NCI-H1694 (cell line): ENCODE results near the gene PCDHA7.
"Not testable (repeated sequence)": the region's sequence is repeated elsewhere in the genome, so short reads cannot be mapped to it uniquely, and the experiment has no call there.

Experiments
- DNase-seq: peaks from one replicate; lab custom pipeline; 2025; lab: John Stamatoyannopoulos, UW

PCDHA7 gene

GRCh38 chr5:140833993-140834392 is at the start of gene PCDHA7:
PCDHA7 (plus strand) TSS chr5:140834269; CDS start chr5:140834384, 115 bp downstream.
- no peak for DNase-seq

- DNase-seq, result peak; percentile 33
Observed at GRCh38 chr5:140785905-140786686, 48.0 kb upstream of the PCDHA7 start, which contains the start of gene PCDHA1. PCDHA1 (plus strand) TSS chr5:140786140.

GRCh38 chr5:140787422-140787821 is 46.6 kb upstream of the PCDHA7 start:
- not testable (repeated sequence) for DNase-seq

- not testable (repeated sequence) for DNase-seq
Observed at GRCh38 chr5:140787849-140788504, 46.1 kb upstream of the PCDHA7 start.

GRCh38 chr5:140791089-140791488 is 43.0 kb upstream of the PCDHA7 start:
- no peak for DNase-seq

GRCh38 chr5:140794595-140795258 is 39.3 kb upstream of the PCDHA7 start, which contains the start of gene PCDHA2:
PCDHA2 (plus strand) TSS chr5:140794852.
- no peak for DNase-seq

GRCh38 chr5:140795259-140795641 is 38.8 kb upstream of the PCDHA7 start:
- no peak for DNase-seq

- not testable (repeated sequence) for DNase-seq
Observed at GRCh38 chr5:140796072-140796717, 37.9 kb upstream of the PCDHA7 start.

- DNase-seq, result no peak
Observed at GRCh38 chr5:140796718-140797095, 37.4 kb upstream of the PCDHA7 start.

GRCh38 chr5:140800816-140801493 is 33.1 kb upstream of the PCDHA7 start, which contains the start of gene PCDHA3:
PCDHA3 (plus strand) TSS chr5:140801057.
- peak; percentile 12 for DNase-seq

- no peak for DNase-seq
Observed at GRCh38 chr5:140801494-140801841, 32.6 kb upstream of the PCDHA7 start.

- DNase-seq, result not testable (repeated sequence)
Observed at GRCh38 chr5:140802381-140802780, 31.7 kb upstream of the PCDHA7 start.

- DNase-seq, result no peak
Observed at GRCh38 chr5:140802781-140803271, 31.2 kb upstream of the PCDHA7 start.

GRCh38 chr5:140806834-140807775 is 27.0 kb upstream of the PCDHA7 start, which contains the start of gene PCDHA4:
PCDHA4 (plus strand) TSS chr5:140807068.
- DNase-seq, result no peak

- not testable (repeated sequence) for DNase-seq
Observed at GRCh38 chr5:140808241-140808888, 25.7 kb upstream of the PCDHA7 start.

GRCh38 chr5:140808889-140809291 is 25.2 kb upstream of the PCDHA7 start:
- no peak for DNase-seq

GRCh38 chr5:140821375-140822280 is 12.4 kb upstream of the PCDHA7 start, which contains the start of gene PCDHA5:
PCDHA5 (plus strand) TSS chr5:140821613.
- DNase-seq, result no peak

GRCh38 chr5:140822281-140822629 is 11.8 kb upstream of the PCDHA7 start:
- no peak for DNase-seq

GRCh38 chr5:140822969-140823368 is 11.1 kb upstream of the PCDHA7 start:
- not testable (repeated sequence) for DNase-seq
